ENCODE results near the gene TCIRG1.

TCIRG1 gene

GRCh38 chr11:68017980-68018729 is 20.7 kb upstream of the TCIRG1 start:
- Histone ChIP-seq H3K4me3 (ENCODE audit: insufficient read depth, low read length, poor library complexity, severe bottlenecking) (no peak overlapping the region), H2AFZ (ENCODE audit: low read depth, low read length, severe bottlenecking) (no peak overlapping the region), H3K27ac (ENCODE audit: low read depth, low read length) (no peak overlapping the region), H3K27me3 (ENCODE audit: low read length) (no peaks in the 10 kb centered on the region), H3K9me2 (replicated peaks; ENCODE audit: insufficient read depth, low read length) (no peaks in the 10 kb centered on the region), H4K20me1 (ENCODE audit: low read depth, low read length) (no peaks in the 10 kb centered on the region), H3K9me3 (ENCODE audit: insufficient read depth, low read length) (no peaks in the 10 kb centered on the region), H3K9ac (ENCODE audit: low read length) (no peak overlapping the region), H3F3A (ENCODE audit: insufficient read depth) (no peaks in the 10 kb centered on the region), H3K79me2 (ENCODE audit: insufficient read depth, low read length) (no peaks in the 10 kb centered on the region), H3K36me3 (ENCODE audit: low read length) (no peaks in the 10 kb centered on the region), H3K4me2 (ENCODE audit: low read depth, low read length, poor library complexity, severe bottlenecking) (no peak overlapping the region)
- TF ChIP-seq, protein P1, sequence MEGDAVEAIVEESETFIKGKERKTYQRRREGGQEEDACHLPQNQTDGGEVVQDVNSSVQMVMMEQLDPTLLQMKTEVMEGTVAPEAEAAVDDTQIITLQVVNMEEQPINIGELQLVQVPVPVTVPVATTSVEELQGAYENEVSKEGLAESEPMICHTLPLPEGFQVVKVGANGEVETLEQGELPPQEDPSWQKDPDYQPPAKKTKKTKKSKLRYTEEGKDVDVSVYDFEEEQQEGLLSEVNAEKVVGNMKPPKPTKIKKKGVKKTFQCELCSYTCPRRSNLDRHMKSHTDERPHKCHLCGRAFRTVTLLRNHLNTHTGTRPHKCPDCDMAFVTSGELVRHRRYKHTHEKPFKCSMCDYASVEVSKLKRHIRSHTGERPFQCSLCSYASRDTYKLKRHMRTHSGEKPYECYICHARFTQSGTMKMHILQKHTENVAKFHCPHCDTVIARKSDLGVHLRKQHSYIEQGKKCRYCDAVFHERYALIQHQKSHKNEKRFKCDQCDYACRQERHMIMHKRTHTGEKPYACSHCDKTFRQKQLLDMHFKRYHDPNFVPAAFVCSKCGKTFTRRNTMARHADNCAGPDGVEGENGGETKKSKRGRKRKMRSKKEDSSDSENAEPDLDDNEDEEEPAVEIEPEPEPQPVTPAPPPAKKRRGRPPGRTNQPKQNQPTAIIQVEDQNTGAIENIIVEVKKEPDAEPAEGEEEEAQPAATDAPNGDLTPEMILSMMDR (IDR thresholded peaks at IDR 0.05; ENCODE audit: insufficient read depth, low read length, poor library complexity, severe bottlenecking), result no peak
- TF ChIP-seq EZH2phosphoT487 (conservative IDR thresholded peaks at IDR 0.05; ENCODE audit: low read length), result no peak

DNA sequence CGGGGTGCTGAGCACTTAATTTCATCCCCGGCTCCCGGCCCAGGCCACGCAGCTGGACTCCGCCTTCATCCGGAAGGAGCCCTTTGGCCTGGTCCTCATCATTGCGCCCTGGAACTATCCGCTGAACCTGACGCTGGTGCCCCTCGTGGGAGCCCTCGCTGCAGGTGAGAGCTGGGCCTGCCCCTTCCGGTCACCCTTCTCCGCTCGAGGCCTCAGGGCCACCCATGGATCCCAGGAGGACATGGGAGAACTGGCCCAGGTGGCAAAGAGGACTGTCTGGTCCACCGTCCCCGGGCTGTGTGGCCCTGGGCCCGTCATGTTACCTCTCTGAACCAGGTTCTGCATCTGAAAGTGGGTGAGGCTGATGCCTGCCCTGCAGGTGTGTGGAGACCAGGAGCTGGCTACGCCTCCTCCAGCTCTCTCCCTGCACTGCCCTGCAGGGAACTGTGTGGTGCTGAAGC is 20.1 kb upstream of the TCIRG1 start:
- H3K27me3 ChIP-seq (ENCODE audit: low read length), result no peaks in the 10 kb centered on the region
- no peaks in the 10 kb centered on the region for H3F3A ChIP-seq (ENCODE audit: insufficient read depth)
- H2AFZ ChIP-seq (ENCODE audit: low read depth, low read length, severe bottlenecking), result no peak overlapping the region
- no peak overlapping the region for H3K27ac ChIP-seq (ENCODE audit: low read depth, low read length)
- H3K4me3 ChIP-seq (ENCODE audit: insufficient read depth, low read length, poor library complexity, severe bottlenecking), result no peak overlapping the region
- no peaks in the 10 kb centered on the region for H3K9me2 ChIP-seq (replicated peaks; ENCODE audit: insufficient read depth, low read length)
- no peak overlapping the region for H3K9ac ChIP-seq (ENCODE audit: low read length)
- no peaks in the 10 kb centered on the region for H3K9me3 ChIP-seq (ENCODE audit: insufficient read depth, low read length)
- no peaks in the 10 kb centered on the region for H3K36me3 ChIP-seq (ENCODE audit: low read length)
- H3K4me2 ChIP-seq (ENCODE audit: low read depth, low read length, poor library complexity, severe bottlenecking), result no peak overlapping the region
- TF ChIP-seq, protein P1 (IDR thresholded peaks at IDR 0.05; ENCODE audit: insufficient read depth, low read length, poor library complexity, severe bottlenecking), result no peak
- TF ChIP-seq EZH2phosphoT487 (conservative IDR thresholded peaks at IDR 0.05; ENCODE audit: low read length), result no peak
- no peaks in the 10 kb centered on the region for H3K79me2 ChIP-seq (ENCODE audit: insufficient read depth, low read length)
- no peaks in the 10 kb centered on the region for H4K20me1 ChIP-seq (ENCODE audit: low read depth, low read length)

DNA sequence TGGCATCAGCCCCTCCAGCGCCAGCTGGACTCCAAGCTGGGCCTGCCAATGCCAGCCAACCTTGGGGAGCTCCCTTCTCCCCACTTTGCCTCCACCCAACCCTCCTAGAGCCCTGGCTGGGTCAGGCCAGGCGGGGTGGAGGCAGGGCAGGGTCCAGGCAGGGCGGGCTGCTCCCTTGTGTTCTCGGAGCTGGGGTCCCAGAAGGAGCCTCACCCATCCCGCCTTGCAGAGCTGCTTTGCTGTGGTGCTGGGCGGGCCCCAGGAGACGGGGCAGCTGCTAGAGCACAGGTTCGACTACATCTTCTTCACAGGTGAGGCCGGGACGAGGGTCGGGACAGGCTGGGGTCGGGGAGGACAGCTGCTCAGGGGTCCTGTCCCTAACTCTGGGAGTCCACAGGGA is 19.3 kb upstream of the TCIRG1 start:
- no peaks in the 10 kb centered on the region for H3K9me3 ChIP-seq (ENCODE audit: insufficient read depth, low read length)
- no peaks in the 10 kb centered on the region for H3K9me2 ChIP-seq (replicated peaks; ENCODE audit: insufficient read depth, low read length)
- no peak overlapping the region for H3K27ac ChIP-seq (ENCODE audit: low read depth, low read length)
- H3K36me3 ChIP-seq (ENCODE audit: low read length), result no peaks in the 10 kb centered on the region
- no peak overlapping the region for H2AFZ ChIP-seq (ENCODE audit: low read depth, low read length, severe bottlenecking)
- no peaks in the 10 kb centered on the region for H4K20me1 ChIP-seq (ENCODE audit: low read depth, low read length)
- no peaks in the 10 kb centered on the region for H3K27me3 ChIP-seq (ENCODE audit: low read length)
- H3K79me2 ChIP-seq (ENCODE audit: insufficient read depth, low read length), result no peaks in the 10 kb centered on the region
- no peak overlapping the region for H3K9ac ChIP-seq (ENCODE audit: low read length)
- no peak for TF ChIP-seq EZH2phosphoT487 (conservative IDR thresholded peaks at IDR 0.05; ENCODE audit: low read length)
- TF ChIP-seq, protein P1 (IDR thresholded peaks at IDR 0.05; ENCODE audit: insufficient read depth, low read length, poor library complexity, severe bottlenecking), result no peak
- H3K4me3 ChIP-seq (ENCODE audit: insufficient read depth, low read length, poor library complexity, severe bottlenecking), result no peak overlapping the region
- no peak overlapping the region for H3K4me2 ChIP-seq (ENCODE audit: low read depth, low read length, poor library complexity, severe bottlenecking)
- no peaks in the 10 kb centered on the region; the same call in 1 of the 2 replicates for H3F3A ChIP-seq (ENCODE audit: insufficient read depth)

Measured in SU-DHL-6 (cell line).